SJCRH30 (cell line): ENCODE measurements around the gene AGBL1. TPM values are rescaled to one million over a fixed set of nuclear protein-coding genes. Genes with fewer than 3 reads are reported as not detected.

ENCODE experiments used
- DNase-seq, 2 experiments: peaks; one replicate each; pipeline ENCODE4 v3.0.0-alpha.2; 2015 to 2020
- H3K27ac ChIP-seq: fragments of 250-450 bp; sonication (Bioruptor Pico); 2 replicates; pipeline ENCODE4 v1.5.1; 2020; ENCODE audit warnings: mild to moderate bottlenecking, moderate library complexity
- H3K27me3 ChIP-seq: fragments of 250-450 bp; sonication (Bioruptor Pico); 2 replicates; pipeline ENCODE4 v1.5.1; 2020; ENCODE audit warnings: mild to moderate bottlenecking, moderate library complexity
- H3K36me3 ChIP-seq: fragments of 250-450 bp; sonication (Bioruptor Pico); 2 replicates; pipeline ENCODE4 v1.5.1; 2020; ENCODE audit warnings: mild to moderate bottlenecking, moderate library complexity
- H3K4me1 ChIP-seq: fragments of 250-450 bp; sonication (Bioruptor Pico); 2 replicates; pipeline ENCODE4 v1.5.1; 2020; ENCODE audit warnings: mild to moderate bottlenecking, moderate library complexity
- H3K4me3 ChIP-seq: fragments of 250-450 bp; sonication (Bioruptor Pico); 2 replicates; pipeline ENCODE4 v1.5.1; 2020; ENCODE audit warnings: mild to moderate bottlenecking, moderate library complexity
- H3K9me3 ChIP-seq: fragments of 250-450 bp; sonication (Bioruptor Pico); replicated peaks from 2 replicates; pipeline ENCODE4 v1.5.1; 2020; ENCODE audit warnings: mild to moderate bottlenecking, moderate library complexity
- total RNA-seq: library from RNA; depleted of rRNA; stranded (reverse); fragments of >200 nt; shearing (Covaris generic); gene quantifications from 2 replicates; pipeline ENCODE4 v1.2.3, GENCODE V29; 2014

Gene AGBL1
- total RNA-seq, 1 experiment from 2014 or later: not detected

GRCh38 chr15:86327230-86327865 lies 247.7 kb downstream of the AGBL1 start:
- H3K9me3 ChIP-seq: no peaks in the 10 kb centered on the region
- no peaks in the 10 kb centered on the region for H3K36me3 ChIP-seq
- H3K4me1 ChIP-seq: no peaks in the 10 kb centered on the region
- DNase-seq: no peak
- H3K27me3 ChIP-seq: 0 out of 2 replicates have a peak, but pooled peaks cover under 1% of the 10 kb centered on the region
- no peak overlapping the region for H3K27ac ChIP-seq
- H3K4me3 ChIP-seq: no peak overlapping the region

GRCh38 chr15:86328658-86329057 lies 249.0 kb downstream of the AGBL1 start:
- no peaks in the 10 kb centered on the region for H3K9me3 ChIP-seq
- no peaks in the 10 kb centered on the region for H3K4me1 ChIP-seq
- no peaks in the 10 kb centered on the region for H3K36me3 ChIP-seq
- peak in 1 of 2 experiments; percentile 21 for DNase-seq
- no peak overlapping the region for H3K27ac ChIP-seq
- H3K4me3 ChIP-seq: no peak overlapping the region
- H3K27me3 ChIP-seq: no peaks in the 10 kb centered on the region

GRCh38 chr15:86329311-86330013 lies 249.8 kb downstream of the AGBL1 start:
- H3K4me1 ChIP-seq: no peaks in the 10 kb centered on the region
- H3K27me3 ChIP-seq: no peaks in the 10 kb centered on the region
- no peak overlapping the region for H3K27ac ChIP-seq
- no peak overlapping the region for H3K4me3 ChIP-seq
- no peaks in the 10 kb centered on the region for H3K36me3 ChIP-seq
- no peak for DNase-seq
- H3K9me3 ChIP-seq: no peaks in the 10 kb centered on the region

- no peak overlapping the region for H3K27ac ChIP-seq
- H3K27me3 ChIP-seq: no peaks in the 10 kb centered on the region
- no peak overlapping the region for H3K4me3 ChIP-seq
- no peaks in the 10 kb centered on the region for H3K36me3 ChIP-seq
- H3K9me3 ChIP-seq: no peaks in the 10 kb centered on the region
- no peak for DNase-seq
- H3K4me1 ChIP-seq: no peaks in the 10 kb centered on the region
Measured at GRCh38 chr15:86333819-86334218, 254.1 kb downstream of the AGBL1 start.

GRCh38 chr15:86336051-86336788 lies 256.5 kb downstream of the AGBL1 start:
- Histone ChIP-seq H3K36me3 (no peaks in the 10 kb centered on the region), H3K4me3 (no peak overlapping the region), H3K9me3 (no peaks in the 10 kb centered on the region), H3K4me1 (no peaks in the 10 kb centered on the region), H3K27me3 (no peaks in the 10 kb centered on the region), H3K27ac (no peak overlapping the region)
- no peak for DNase-seq

- Histone ChIP-seq H3K36me3 (no peaks in the 10 kb centered on the region), H3K27ac (no peak overlapping the region), H3K4me3 (no peak overlapping the region), H3K9me3 (no peaks in the 10 kb centered on the region), H3K4me1 (no peaks in the 10 kb centered on the region), H3K27me3 (no peaks in the 10 kb centered on the region)
- DNase-seq: no peak
Measured at GRCh38 chr15:86337071-86337470, 257.4 kb downstream of the AGBL1 start.

- Histone ChIP-seq H3K9me3 (no peaks in the 10 kb centered on the region), H3K4me1 (no peaks in the 10 kb centered on the region), H3K27ac (no peak overlapping the region), H3K4me3 (no peak overlapping the region), H3K36me3 (no peaks in the 10 kb centered on the region), H3K27me3 (peaks cover 3% of the 10 kb centered on the region; the same call in 1 of the 2 replicates)
- no peak for DNase-seq
Measured at GRCh38 chr15:86347245-86347644, 267.6 kb downstream of the AGBL1 start.

- H3K27ac ChIP-seq: no peak overlapping the region
- no peak overlapping the region for H3K4me3 ChIP-seq
- DNase-seq: no peak
Measured at GRCh38 chr15:86349565-86349964, 269.9 kb downstream of the AGBL1 start.

GRCh38 chr15:86353213-86353612 lies 273.5 kb downstream of the AGBL1 start:
- no peaks in the 10 kb centered on the region for H3K9me3 ChIP-seq
- no peak overlapping the region for H3K4me3 ChIP-seq
- no peak overlapping the region for H3K27ac ChIP-seq
- no peaks in the 10 kb centered on the region for H3K4me1 ChIP-seq
- no peaks in the 10 kb centered on the region for H3K36me3 ChIP-seq
- no peak for DNase-seq
- no peaks in the 10 kb centered on the region for H3K27me3 ChIP-seq

More at GRCh38 chr15:86349565-86349964, 269.9 kb downstream of the AGBL1 start:
- Histone ChIP-seq H3K4me1 (no peaks in the 10 kb centered on the region), H3K27me3 (peaks cover 3% of the 10 kb centered on the region; the same call in 1 of the 2 replicates), H3K36me3 (no peaks in the 10 kb centered on the region), H3K9me3 (no peaks in the 10 kb centered on the region)

- H3K4me1 ChIP-seq: no peaks in the 10 kb centered on the region
- H3K9me3 ChIP-seq: no peaks in the 10 kb centered on the region
- H3K4me3 ChIP-seq: no peak overlapping the region
- no peaks in the 10 kb centered on the region for H3K36me3 ChIP-seq
- H3K27me3 ChIP-seq: no peaks in the 10 kb centered on the region
- no peak for DNase-seq
- H3K27ac ChIP-seq: no peak overlapping the region
Measured at GRCh38 chr15:86355361-86355760, 275.7 kb downstream of the AGBL1 start.

- H3K4me3 ChIP-seq: no peak overlapping the region
- no peaks in the 10 kb centered on the region for H3K9me3 ChIP-seq
- H3K27me3 ChIP-seq: no peaks in the 10 kb centered on the region
- H3K36me3 ChIP-seq: no peaks in the 10 kb centered on the region
- H3K27ac ChIP-seq: no peak overlapping the region
- no peaks in the 10 kb centered on the region for H3K4me1 ChIP-seq
- DNase-seq: peak in 1 of 2 experiments; percentile 10
Measured at GRCh38 chr15:86355801-86356200, 276.1 kb downstream of the AGBL1 start.

GRCh38 chr15:86362555-86362954 lies 282.9 kb downstream of the AGBL1 start:
- Histone ChIP-seq H3K9me3 (no peaks in the 10 kb centered on the region), H3K27me3 (no peaks in the 10 kb centered on the region), H3K27ac (no peak overlapping the region), H3K4me1 (no peaks in the 10 kb centered on the region), H3K36me3 (no peaks in the 10 kb centered on the region), H3K4me3 (no peak overlapping the region)
- DNase-seq: no peak

- H3K9me3 ChIP-seq: no peaks in the 10 kb centered on the region
- no peaks in the 10 kb centered on the region for H3K36me3 ChIP-seq
- DNase-seq: no peak
- no peaks in the 10 kb centered on the region for H3K4me1 ChIP-seq
- no peak overlapping the region for H3K27ac ChIP-seq
- no peak overlapping the region for H3K4me3 ChIP-seq
- no peaks in the 10 kb centered on the region for H3K27me3 ChIP-seq
Measured at GRCh38 chr15:86373147-86373546, 293.5 kb downstream of the AGBL1 start.

- H3K4me1 ChIP-seq: no peaks in the 10 kb centered on the region
- no peak for DNase-seq
- no peak overlapping the region for H3K27ac ChIP-seq
- H3K4me3 ChIP-seq: no peak overlapping the region
- H3K9me3 ChIP-seq: no peaks in the 10 kb centered on the region
- no peaks in the 10 kb centered on the region for H3K27me3 ChIP-seq
- H3K36me3 ChIP-seq: no peaks in the 10 kb centered on the region
Measured at GRCh38 chr15:86375733-86376280, 296.1 kb downstream of the AGBL1 start.

GRCh38 chr15:86377914-86378313 lies 298.2 kb downstream of the AGBL1 start:
- H3K27ac ChIP-seq: no peak overlapping the region
- H3K4me3 ChIP-seq: no peak overlapping the region
- no peak for DNase-seq
- H3K4me1 ChIP-seq: no peaks in the 10 kb centered on the region
- H3K27me3 ChIP-seq: no peaks in the 10 kb centered on the region
- no peaks in the 10 kb centered on the region for H3K9me3 ChIP-seq
- H3K36me3 ChIP-seq: no peaks in the 10 kb centered on the region
